Astrocyte (in vitro differentiated cells and primary cell): Measurements from ENCODE around the gene OR3A3.

Experiments
- EZH2 ChIP-seq: IDR thresholded peaks from 2 replicates; pipeline ENCODE4 v1.6.1; 2012; ENCODE audit warnings: mild to moderate bottlenecking, low read length, inconsistent platforms; ENCODE audit not compliant: insufficient read depth
- TF ChIP-seq, protein P1 (sequence below): IDR thresholded peaks from 2 replicates; pipeline ENCODE4 v1.5.1; 2011; ENCODE audit warnings: low read depth, mild to moderate bottlenecking, inconsistent platforms, low read length, moderate library complexity; ENCODE audit not compliant: insufficient read depth

- TF ChIP-seq, protein P1, sequence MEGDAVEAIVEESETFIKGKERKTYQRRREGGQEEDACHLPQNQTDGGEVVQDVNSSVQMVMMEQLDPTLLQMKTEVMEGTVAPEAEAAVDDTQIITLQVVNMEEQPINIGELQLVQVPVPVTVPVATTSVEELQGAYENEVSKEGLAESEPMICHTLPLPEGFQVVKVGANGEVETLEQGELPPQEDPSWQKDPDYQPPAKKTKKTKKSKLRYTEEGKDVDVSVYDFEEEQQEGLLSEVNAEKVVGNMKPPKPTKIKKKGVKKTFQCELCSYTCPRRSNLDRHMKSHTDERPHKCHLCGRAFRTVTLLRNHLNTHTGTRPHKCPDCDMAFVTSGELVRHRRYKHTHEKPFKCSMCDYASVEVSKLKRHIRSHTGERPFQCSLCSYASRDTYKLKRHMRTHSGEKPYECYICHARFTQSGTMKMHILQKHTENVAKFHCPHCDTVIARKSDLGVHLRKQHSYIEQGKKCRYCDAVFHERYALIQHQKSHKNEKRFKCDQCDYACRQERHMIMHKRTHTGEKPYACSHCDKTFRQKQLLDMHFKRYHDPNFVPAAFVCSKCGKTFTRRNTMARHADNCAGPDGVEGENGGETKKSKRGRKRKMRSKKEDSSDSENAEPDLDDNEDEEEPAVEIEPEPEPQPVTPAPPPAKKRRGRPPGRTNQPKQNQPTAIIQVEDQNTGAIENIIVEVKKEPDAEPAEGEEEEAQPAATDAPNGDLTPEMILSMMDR: no peak
- TF ChIP-seq EZH2: no peak
These were observed 36.5 kb downstream of the OR3A3 start for GRCh38 chr17:3447625-3448024.
